ENCODE results near the gene PEX10. TPM values are rescaled to one million over a fixed set of nuclear protein-coding genes. Genes with fewer than 3 reads are reported as not detected.

PEX10 gene
- total and polyA plus RNA-seq, 2 of the 8 experiments (the other 6 are each of a cell fraction or from before 2014, with no cell fraction given), result 24.3 to 26.9 TPM

GRCh38 chr1:2404142-2404889 lies 8.0 kb downstream of the PEX10 start:
- FAIRE-seq (no peak), DNase-seq (ENCODE audit: low read depth in 1 of 2, low spot score in 2 of 2) (no peak)
- Histone ChIP-seq H3K18ac (ENCODE audit: extremely low read depth, low read length) (no peak overlapping the region), H3K79me2 (ENCODE audit: control insufficient read depth in 1 of 2, insufficient read depth in 2 of 2, low read length in 2 of 2) (no peaks in the 10 kb centered on the region), H4K5ac (ENCODE audit: insufficient read length, low read depth, low read length) (no peak overlapping the region), H3K27me3 (replicated peaks in 1 of 4; ENCODE audit: control insufficient read depth in 3 of 4, extremely low read depth in 1 of 4, insufficient read depth in 3 of 4, low read length in 3 of 4) (no peaks in the 10 kb centered on the region), H3K36me3 (ENCODE audit: control insufficient read depth in 2 of 4, insufficient read depth in 4 of 4, low read length in 3 of 4) (peaks cover 20 to 60% (median 51%) of the 10 kb centered on the region in 4 experiments), H3K4me3 (ENCODE audit: extremely low read depth in 1 of 4, insufficient read depth in 2 of 4, low read depth in 3 of 4, low read length in 4 of 4) (no peak overlapping the region), H3K23ac (ENCODE audit: insufficient read length) (no peak overlapping the region), H3K14ac (ENCODE audit: insufficient read length) (no peak overlapping the region), H3K56ac (replicated peaks; ENCODE audit: insufficient read length, low read depth, low read length) (no peak overlapping the region), H2BK15ac (ENCODE audit: low read length) (no peak overlapping the region), H2AK5ac (ENCODE audit: low read depth, low read length) (no peak overlapping the region), H2BK20ac (ENCODE audit: low read length) (no peak overlapping the region), H4K8ac (ENCODE audit: extremely low read depth, insufficient read depth, low read length) (no peak overlapping the region), H3K27ac (ENCODE audit: low read depth, low read length) (no peak overlapping the region), H3K23me2 (ENCODE audit: low read depth, low read length) (no peaks in the 10 kb centered on the region), H3K9ac (replicated peaks in 1 of 4; ENCODE audit: extremely low read depth in 1 of 4, low read depth in 3 of 4, low read length in 3 of 4) (no peak overlapping the region), H2BK120ac (replicated peaks; ENCODE audit: low read depth, low read length) (no peak overlapping the region), H2AFZ (ENCODE audit: low read length) (no peak overlapping the region), H3K9me3 (ENCODE audit: insufficient read depth in 2 of 2, low read depth in 1 of 2, low read length in 1 of 2) (no peaks in the 10 kb centered on the region), H3K4ac (replicated peaks; ENCODE audit: insufficient read length, low read depth, low read length) (no peak overlapping the region), H2BK12ac (ENCODE audit: low read depth, low read length) (no peak overlapping the region), H4K91ac (replicated peaks; ENCODE audit: insufficient read length, low read length) (no peak overlapping the region), H4K20me1 (replicated peaks in 1 of 2; ENCODE audit: control insufficient read depth in 1 of 2, insufficient read depth in 2 of 2, low read length in 2 of 2) (peaks cover 6 to 32% of the 10 kb centered on the region in 2 experiments), H2BK5ac (ENCODE audit: low read depth, low read length) (no peak overlapping the region), H3K4me1 (replicated peaks in 1 of 4; ENCODE audit: control insufficient read depth in 3 of 4, insufficient read depth in 4 of 4, low read length in 3 of 4) (no peaks in the 10 kb centered on the region), H3K4me2 (ENCODE audit: insufficient read depth in 1 of 2, low read depth in 2 of 2, low read length in 2 of 2) (no peak overlapping the region), H3K79me1 (ENCODE audit: low read depth, low read length) (no peaks in the 10 kb centered on the region; the same call in 1 of the 2 replicates)
- ChIA-PET POLR2A (ENCODE audit: partially characterized antibody) (interaction anchor here (1.1 to 6.7 kb wide), 3 partner anchors 11 to 51 kb away, joined by 3 to 29 read pairs (median 13); partner anchors contain the start of genes MORN1 and RER1), CTCF (ENCODE audit: partially characterized antibody) (interaction anchor here (1.4 kb wide), 1 partner anchor 209 kb away, joined by 5 read pairs; the partner anchor contains the start of gene FAAP20)
- no peak for TF ChIP-seq BRCA1 (IDR thresholded peaks at IDR 0.05; ENCODE audit: low read depth, low read length)
- no peak for TF ChIP-seq MAX (IDR thresholded peaks at IDR 0.05)
- TF ChIP-seq NRF1 (IDR thresholded peaks at IDR 0.05; ENCODE audit: low read depth, low read length), result no peak
- TF ChIP-seq GTF2F1 (IDR thresholded peaks at IDR 0.05; ENCODE audit: borderline replicate concordance, low read depth, low read length), result no peak
- no peak for TF ChIP-seq SUZ12 (IDR thresholded peaks at IDR 0.05; ENCODE audit: low read length)
- TF ChIP-seq MAFK (IDR thresholded peaks at IDR 0.05; ENCODE audit: low read depth, low read length), result no peak
- TF ChIP-seq CBX5 (IDR thresholded peaks at IDR 0.05; ENCODE audit: low read depth, low read length), result no peak
- TF ChIP-seq POLR2AphosphoS5 (IDR thresholded peaks at IDR 0.05; ENCODE audit: low read depth, low read length), result 0 out of 2 replicates have a peak, but pooled peaks have one; percentile 24
- WGBS, 2 experiments (ENCODE audit: extremely low coverage in 1 of 2, insufficient coverage in 1 of 2, insufficient read length in 1 of 2, insufficient replicate concordance in 2 of 2, low coverage in 1 of 2, low lambda C conversion rate in 2 of 2, missing lambda C conversion rate in 1 of 2), result 94% methylated on average over 29 of the region's 29 CpGs; no CpG with 5 or more reads in 1 of the 2 experiments

Measured in H1 (cell line).